ENCODE measurements around the gene MRPS35.

- TF ChIP-seq CTCF (IDR thresholded peaks at IDR 0.05; ENCODE audit: poor library complexity) (no peak), EZH2 (IDR thresholded peaks at IDR 0.05; ENCODE audit: borderline replicate concordance) (no peak)
Observed at GRCh38 chr12:27782481-27782880, 71.8 kb downstream of the MRPS35 start.

All from hepatocyte (in vitro differentiated cells).